ENCODE data around the gene NDRG3.
"Not testable (repeated sequence)": the region's sequence is repeated elsewhere in the genome, so short reads cannot be mapped to it uniquely, and the experiment has no call there.

The NDRG3 gene

DNA sequence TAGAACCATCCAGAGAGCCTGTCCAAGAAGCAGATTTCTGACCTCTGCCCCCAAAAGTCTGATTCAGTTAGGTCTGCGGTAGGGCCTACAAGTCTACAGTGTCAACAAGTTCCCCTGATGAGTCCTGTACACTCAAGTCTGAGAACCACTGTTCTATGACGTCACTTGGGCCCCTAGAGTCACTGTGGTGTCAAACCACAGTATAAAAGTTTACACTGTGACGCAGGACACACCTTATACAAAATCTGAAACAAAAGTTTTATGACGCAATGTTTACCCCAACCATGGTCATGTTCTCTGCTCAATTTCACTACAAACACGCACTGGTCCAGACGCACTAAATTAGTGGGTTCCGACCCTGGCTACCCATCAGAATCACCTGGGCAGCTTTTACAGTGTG lies 117.8 kb downstream of the NDRG3 start:
- Histone ChIP-seq H3K4me3 (ENCODE audit: low read depth in 1 of 2, low read length in 2 of 2) (no peak overlapping the region), H3K27me3 (ENCODE audit: low read depth, low read length) (no peaks in the 10 kb centered on the region), H3K4me1 (ENCODE audit: control insufficient read depth in 1 of 2, insufficient read depth in 2 of 2, low read length in 2 of 2) (no peaks in the 10 kb centered on the region), H3K27ac (ENCODE audit: low read length) (no peak overlapping the region), H3K9me3 (ENCODE audit: control insufficient read depth in 1 of 2, low read length in 2 of 2) (no peaks in the 10 kb centered on the region), H3K36me3 (ENCODE audit: control insufficient read depth in 1 of 2, insufficient read depth in 2 of 2, low read length in 2 of 2) (no peaks in the 10 kb centered on the region)

DNA sequence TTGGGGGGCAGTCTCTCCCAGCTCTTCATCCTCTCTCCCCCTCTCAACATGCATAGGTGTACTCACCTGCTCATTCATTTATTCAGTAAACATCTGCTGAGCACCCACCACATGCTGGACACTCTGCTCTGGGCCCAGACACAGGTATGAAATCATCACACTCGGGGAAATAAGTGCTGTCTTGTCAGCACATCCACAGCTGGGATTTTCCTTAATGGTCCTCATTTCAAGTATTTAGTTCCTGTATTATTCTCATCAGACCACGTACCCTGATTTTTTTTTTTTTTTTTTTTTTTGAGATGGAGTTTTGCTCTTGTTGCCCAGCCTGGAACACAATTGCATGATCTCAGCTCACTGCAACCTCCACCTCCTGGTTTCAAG lies 121.0 kb downstream of the NDRG3 start:
- H3K27ac ChIP-seq (ENCODE audit: low read length) = no peak overlapping the region

DNA sequence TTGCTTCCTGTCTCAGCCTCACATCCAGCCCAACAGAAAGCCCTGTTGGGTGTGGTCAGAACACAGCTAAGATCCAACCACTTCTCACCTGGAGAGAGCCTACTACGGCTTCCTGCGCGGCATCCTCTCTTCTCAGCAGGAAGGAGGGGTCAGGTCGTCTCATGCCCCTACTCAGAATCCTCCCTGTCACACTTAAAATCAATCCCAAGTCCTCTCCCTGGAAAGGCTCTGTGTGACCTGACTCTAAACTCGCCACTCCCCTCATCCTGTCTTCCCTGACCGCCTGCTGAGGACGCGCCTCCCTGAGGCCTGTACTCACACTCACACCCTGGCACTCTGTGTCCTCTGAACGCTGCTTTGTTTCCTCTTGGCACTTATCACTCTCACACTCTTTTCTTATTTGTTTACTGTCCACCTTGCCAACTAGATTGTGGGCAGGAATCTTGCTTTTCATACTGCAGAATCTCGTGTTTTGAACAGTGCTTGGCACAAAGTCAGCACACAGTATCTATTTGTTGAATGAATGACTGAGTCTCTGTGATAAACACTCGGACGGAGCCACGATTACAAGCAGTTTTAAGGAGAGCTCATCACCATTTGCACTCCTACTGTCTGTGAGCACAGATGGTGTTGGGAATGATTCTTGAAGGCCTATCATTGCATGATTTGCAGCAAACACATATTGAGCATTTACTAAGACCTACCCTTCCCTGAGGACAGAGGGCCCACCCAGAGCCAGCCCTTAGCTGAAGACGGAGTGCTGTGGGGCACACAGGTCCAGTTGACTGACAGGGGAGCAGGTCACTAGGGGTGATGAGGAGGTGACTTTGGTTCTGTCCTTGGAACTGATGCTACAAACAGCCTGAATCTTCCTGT lies 121.6 kb downstream of the NDRG3 start:
- Histone ChIP-seq H3K9me3 (ENCODE audit: control insufficient read depth in 1 of 2, low read length in 2 of 2) (no peaks in the 10 kb centered on the region), H3K27ac (ENCODE audit: low read length) (no peak overlapping the region), H3K36me3 (ENCODE audit: control insufficient read depth in 1 of 2, insufficient read depth in 2 of 2, low read length in 2 of 2) (no peaks in the 10 kb centered on the region), H3K4me3 (ENCODE audit: low read depth in 1 of 2, low read length in 2 of 2) (no peak overlapping the region), H3K27me3 (ENCODE audit: low read depth, low read length) (no peaks in the 10 kb centered on the region), H3K4me1 (ENCODE audit: control insufficient read depth in 1 of 2, insufficient read depth in 2 of 2, low read length in 2 of 2) (no peaks in the 10 kb centered on the region)

More for the DNA sequence above, 121.0 kb downstream of the NDRG3 start:
- no peak overlapping the region for H3K4me3 ChIP-seq (ENCODE audit: low read depth in 1 of 2, low read length in 2 of 2)
- no peaks in the 10 kb centered on the region for H3K4me1 ChIP-seq (ENCODE audit: control insufficient read depth in 1 of 2, insufficient read depth in 2 of 2, low read length in 2 of 2)
- no peaks in the 10 kb centered on the region for H3K36me3 ChIP-seq (ENCODE audit: control insufficient read depth in 1 of 2, insufficient read depth in 2 of 2, low read length in 2 of 2)
- H3K27me3 ChIP-seq (ENCODE audit: low read depth, low read length) = no peaks in the 10 kb centered on the region
- H3K9me3 ChIP-seq (ENCODE audit: control insufficient read depth in 1 of 2, low read length in 2 of 2) = no peaks in the 10 kb centered on the region

DNA sequence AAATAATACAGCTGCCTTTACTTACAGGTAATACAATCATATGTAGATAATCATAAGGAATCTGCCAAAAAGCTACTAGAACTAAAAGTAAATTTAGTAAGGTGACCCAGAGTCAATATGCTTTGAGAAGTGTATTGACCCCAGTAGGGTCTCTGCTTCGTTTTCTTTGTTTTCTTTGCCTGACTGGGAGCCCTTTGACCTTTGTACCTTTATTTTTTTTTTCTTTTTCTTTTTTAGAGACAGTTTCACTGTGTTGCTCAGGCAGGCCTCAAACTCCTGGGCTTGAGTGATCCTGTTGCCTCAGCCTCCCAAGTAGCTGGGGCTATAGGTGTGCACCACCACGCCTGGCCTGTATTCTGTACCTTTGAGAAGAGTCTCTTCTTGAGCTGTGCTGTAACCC lies 122.4 kb downstream of the NDRG3 start:
- Histone ChIP-seq H3K27ac (ENCODE audit: low read length) (no peak overlapping the region), H3K4me1 (ENCODE audit: control insufficient read depth in 1 of 2, insufficient read depth in 2 of 2, low read length in 2 of 2) (no peaks in the 10 kb centered on the region), H3K4me3 (ENCODE audit: low read depth in 1 of 2, low read length in 2 of 2) (no peak overlapping the region), H3K27me3 (ENCODE audit: low read depth, low read length) (no peaks in the 10 kb centered on the region), H3K36me3 (ENCODE audit: control insufficient read depth in 1 of 2, insufficient read depth in 2 of 2, low read length in 2 of 2) (no peaks in the 10 kb centered on the region), H3K9me3 (ENCODE audit: control insufficient read depth in 1 of 2, low read length in 2 of 2) (no peaks in the 10 kb centered on the region)

DNA sequence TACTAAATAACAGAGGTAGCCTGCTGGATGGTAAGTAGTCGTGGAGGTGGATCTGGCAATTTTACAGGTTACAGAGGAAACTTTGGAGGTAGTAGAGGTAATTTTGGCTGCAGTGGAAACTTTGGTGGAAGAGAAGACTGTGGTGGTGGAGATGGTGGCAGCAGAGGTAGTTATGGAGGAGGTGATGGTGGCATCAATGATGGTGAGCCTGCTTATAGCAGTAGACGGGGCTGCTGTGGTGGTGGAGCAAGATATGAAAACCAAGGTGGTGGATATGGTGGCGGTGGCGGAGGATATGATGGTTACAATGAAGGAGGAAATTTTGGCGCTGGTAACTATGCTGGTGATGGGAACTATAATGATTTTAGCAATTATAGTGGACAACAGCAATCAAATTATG lies 125.0 kb downstream of the NDRG3 start:
- no peak overlapping the region for H3K27ac ChIP-seq (ENCODE audit: low read length)
- no peaks in the 10 kb centered on the region for H3K9me3 ChIP-seq (ENCODE audit: control insufficient read depth in 1 of 2, low read length in 2 of 2)
- H3K4me1 ChIP-seq (ENCODE audit: control insufficient read depth in 1 of 2, insufficient read depth in 2 of 2, low read length in 2 of 2) = no peaks in the 10 kb centered on the region

GRCh38 chr20:36614781-36615557 lies 130.9 kb downstream of the NDRG3 start:
- H3K9me3 ChIP-seq (ENCODE audit: control insufficient read depth in 1 of 2, low read length in 2 of 2) = no peaks in the 10 kb centered on the region
- no peak overlapping the region for H3K27ac ChIP-seq (ENCODE audit: low read length)
- H3K36me3 ChIP-seq (ENCODE audit: control insufficient read depth in 1 of 2, insufficient read depth in 2 of 2, low read length in 2 of 2) = peaks cover 42 to 48% of the 10 kb centered on the region in 2 donors
- no peak overlapping the region for H3K4me3 ChIP-seq (ENCODE audit: low read depth in 1 of 2, low read length in 2 of 2)
- no peaks in the 10 kb centered on the region for H3K27me3 ChIP-seq (ENCODE audit: low read depth, low read length)
- H3K4me1 ChIP-seq (ENCODE audit: control insufficient read depth in 1 of 2, insufficient read depth in 2 of 2, low read length in 2 of 2) = no peaks in the 10 kb centered on the region

More for the DNA sequence above, 125.0 kb downstream of the NDRG3 start:
- Histone ChIP-seq H3K36me3 (ENCODE audit: control insufficient read depth in 1 of 2, insufficient read depth in 2 of 2, low read length in 2 of 2) (no peaks in the 10 kb centered on the region), H3K27me3 (ENCODE audit: low read depth, low read length) (no peaks in the 10 kb centered on the region), H3K4me3 (ENCODE audit: low read depth in 1 of 2, low read length in 2 of 2) (no peak overlapping the region)

DNA sequence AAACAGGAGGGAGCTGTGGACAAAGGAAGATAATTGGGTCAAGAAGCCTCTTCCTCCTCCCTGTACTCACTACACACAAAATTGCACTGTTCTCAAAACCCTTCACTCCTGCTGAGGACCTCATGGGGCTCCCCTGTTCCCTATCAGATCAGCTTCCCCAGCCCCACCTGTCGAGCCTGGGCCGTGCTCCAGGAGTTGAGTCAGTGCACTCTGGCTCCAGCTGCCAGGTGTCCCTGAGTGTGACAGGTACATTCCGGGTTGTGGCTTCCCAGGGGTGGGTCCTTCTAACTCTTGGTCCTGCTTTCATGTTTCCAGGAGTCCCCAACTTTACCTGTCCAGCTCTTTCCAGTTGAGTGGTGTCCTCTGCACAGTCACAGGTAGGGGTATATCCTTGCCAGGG lies 131.9 kb downstream of the NDRG3 start:
- H3K36me3 ChIP-seq (ENCODE audit: control insufficient read depth in 1 of 2, insufficient read depth in 2 of 2, low read length in 2 of 2) = peaks cover 48 to 56% of the 10 kb centered on the region in 2 donors
- H3K4me3 ChIP-seq (ENCODE audit: low read depth in 1 of 2, low read length in 2 of 2) = no peak overlapping the region
- no peaks in the 10 kb centered on the region for H3K27me3 ChIP-seq (ENCODE audit: low read depth, low read length)
- H3K27ac ChIP-seq (ENCODE audit: low read length) = no peak overlapping the region
- H3K9me3 ChIP-seq (ENCODE audit: control insufficient read depth in 1 of 2, low read length in 2 of 2) = no peaks in the 10 kb centered on the region
- H3K4me1 ChIP-seq (ENCODE audit: control insufficient read depth in 1 of 2, insufficient read depth in 2 of 2, low read length in 2 of 2) = no peaks in the 10 kb centered on the region

DNA sequence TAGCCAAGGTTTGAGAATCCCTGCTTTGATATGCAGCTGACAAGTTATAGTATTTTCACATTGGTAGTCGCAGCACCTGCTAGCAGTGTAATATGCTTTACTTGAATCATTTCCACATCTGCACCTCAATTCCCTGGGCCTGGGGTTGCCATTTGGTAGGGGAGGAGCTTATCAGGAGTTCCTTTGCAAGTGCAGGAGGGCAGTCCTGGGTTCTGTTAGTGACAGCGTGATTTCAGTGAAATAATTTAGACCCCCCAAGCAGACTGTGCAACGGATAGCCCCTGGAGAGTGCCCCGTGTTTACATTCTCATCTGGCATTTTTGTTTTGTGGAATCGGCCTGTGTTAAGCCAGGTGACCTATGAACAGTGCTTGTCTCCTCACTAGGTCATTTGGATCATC lies 134.3 kb downstream of the NDRG3 start:
- H3K4me1 ChIP-seq (ENCODE audit: control insufficient read depth in 1 of 2, insufficient read depth in 2 of 2, low read length in 2 of 2) = peaks cover 8 to 13% of the 10 kb centered on the region in 2 donors
- peaks cover 57 to 66% of the 10 kb centered on the region in 2 donors for H3K36me3 ChIP-seq (ENCODE audit: control insufficient read depth in 1 of 2, insufficient read depth in 2 of 2, low read length in 2 of 2)
- H3K27me3 ChIP-seq (ENCODE audit: low read depth, low read length) = no peaks in the 10 kb centered on the region
- H3K4me3 ChIP-seq (ENCODE audit: low read depth in 1 of 2, low read length in 2 of 2) = no peak overlapping the region
- no peak overlapping the region for H3K27ac ChIP-seq (ENCODE audit: low read length)
- no peaks in the 10 kb centered on the region for H3K9me3 ChIP-seq (ENCODE audit: control insufficient read depth in 1 of 2, low read length in 2 of 2)

- peaks cover 12 to 16% of the 10 kb centered on the region in 2 donors for H3K4me1 ChIP-seq (ENCODE audit: control insufficient read depth in 1 of 2, insufficient read depth in 2 of 2, low read length in 2 of 2)
- not testable (repeated sequence) for H3K27ac ChIP-seq (ENCODE audit: low read length)
Observed at GRCh38 chr20:36608388-36608728, 137.5 kb downstream of the NDRG3 start.

GRCh38 chr20:36607586-36608387 lies 138.1 kb downstream of the NDRG3 start:
- Histone ChIP-seq H3K27ac (ENCODE audit: low read length) (no peak overlapping the region), H3K4me1 (ENCODE audit: control insufficient read depth in 1 of 2, insufficient read depth in 2 of 2, low read length in 2 of 2) (peaks cover 12 to 16% of the 10 kb centered on the region in 2 donors), H3K36me3 (ENCODE audit: control insufficient read depth in 1 of 2, insufficient read depth in 2 of 2, low read length in 2 of 2) (peaks cover 34 to 48% of the 10 kb centered on the region in 2 donors), H3K4me3 (ENCODE audit: low read depth in 1 of 2, low read length in 2 of 2) (peak overlapping the region in 1 of 2 donors; percentile 96), H3K27me3 (ENCODE audit: low read depth, low read length) (no peaks in the 10 kb centered on the region), H3K9me3 (ENCODE audit: control insufficient read depth in 1 of 2, low read length in 2 of 2) (no peaks in the 10 kb centered on the region)

More at GRCh38 chr20:36608388-36608728, 137.5 kb downstream of the NDRG3 start:
- H3K4me3 ChIP-seq (ENCODE audit: low read depth in 1 of 2, low read length in 2 of 2); H3K9me3 ChIP-seq (ENCODE audit: control insufficient read depth in 1 of 2, low read length in 2 of 2); H3K27me3 ChIP-seq (ENCODE audit: low read depth, low read length): not testable (repeated sequence)
- peaks cover 35 to 52% of the 10 kb centered on the region in 2 donors for H3K36me3 ChIP-seq (ENCODE audit: control insufficient read depth in 1 of 2, insufficient read depth in 2 of 2, low read length in 2 of 2)

All from muscle layer of duodenum (tissue), 2 donors.